CMK (cell line): Measurements from ENCODE around the gene KCNJ16.

Experiments
- DNase-seq: peaks from one replicate; pipeline ENCODE4 v3.0.0-alpha.2; 2010; ENCODE audit warnings: low read depth

KCNJ16 gene

GRCh38 chr17:70070305-70071027 lies 4.6 kb upstream of the KCNJ16 start:
- DNase-seq: no peak

- DNase-seq: no peak
Measured at GRCh38 chr17:70071127-70071526, 3.9 kb upstream of the KCNJ16 start.

GRCh38 chr17:70071620-70072019 lies 3.4 kb upstream of the KCNJ16 start:
- DNase-seq: no peak

- DNase-seq: no peak
Measured at GRCh38 chr17:70072546-70073309, 2.3 kb upstream of the KCNJ16 start.

- no peak for DNase-seq
Measured at GRCh38 chr17:70073310-70073709, 1.7 kb upstream of the KCNJ16 start.

GRCh38 chr17:70073799-70074198 lies 1.2 kb upstream of the KCNJ16 start:
- no peak for DNase-seq

- no peak for DNase-seq
Measured at GRCh38 chr17:70074236-70074830, 692 bp upstream of the KCNJ16 start.

- no peak for DNase-seq
Measured at GRCh38 chr17:70076189-70076588, 1.2 kb downstream of the KCNJ16 start.

- no peak for DNase-seq
Measured at GRCh38 chr17:70076831-70077230, 1.8 kb downstream of the KCNJ16 start.

GRCh38 chr17:70078549-70078948 lies 3.5 kb downstream of the KCNJ16 start:
- DNase-seq: no peak

GRCh38 chr17:70078994-70079531 lies 4.0 kb downstream of the KCNJ16 start:
- DNase-seq: no peak

GRCh38 chr17:70080541-70081347 lies 5.7 kb downstream of the KCNJ16 start:
- DNase-seq: no peak

GRCh38 chr17:70081885-70082284 lies 6.9 kb downstream of the KCNJ16 start:
- DNase-seq: no peak

- no peak for DNase-seq
Measured at GRCh38 chr17:70084476-70084875, 9.5 kb downstream of the KCNJ16 start.

- DNase-seq: no peak
Measured at GRCh38 chr17:70086516-70086915, 11.5 kb downstream of the KCNJ16 start.

- DNase-seq: no peak
Measured at GRCh38 chr17:70089513-70090148, 14.6 kb downstream of the KCNJ16 start.

GRCh38 chr17:70091005-70091568 lies 16.1 kb downstream of the KCNJ16 start:
- no peak for DNase-seq

GRCh38 chr17:70091696-70092095 lies 16.7 kb downstream of the KCNJ16 start:
- DNase-seq: no peak

GRCh38 chr17:70093163-70093562 lies 18.1 kb downstream of the KCNJ16 start:
- no peak for DNase-seq

GRCh38 chr17:70095455-70095854 lies 20.4 kb downstream of the KCNJ16 start:
- no peak for DNase-seq

GRCh38 chr17:70096861-70097260 lies 21.8 kb downstream of the KCNJ16 start:
- no peak for DNase-seq
